NCI-H524 (cell line): Measurements from ENCODE around the gene MTFR1L.
A peak's percentile ranks its signal among the peaks of the same experiment; 100 is the strongest.

Experiments used
- DNase-seq, 2 experiments: peaks; one replicate each; lab custom pipeline; 2025; lab: John Stamatoyannopoulos, UW

MTFR1L gene

DNA sequence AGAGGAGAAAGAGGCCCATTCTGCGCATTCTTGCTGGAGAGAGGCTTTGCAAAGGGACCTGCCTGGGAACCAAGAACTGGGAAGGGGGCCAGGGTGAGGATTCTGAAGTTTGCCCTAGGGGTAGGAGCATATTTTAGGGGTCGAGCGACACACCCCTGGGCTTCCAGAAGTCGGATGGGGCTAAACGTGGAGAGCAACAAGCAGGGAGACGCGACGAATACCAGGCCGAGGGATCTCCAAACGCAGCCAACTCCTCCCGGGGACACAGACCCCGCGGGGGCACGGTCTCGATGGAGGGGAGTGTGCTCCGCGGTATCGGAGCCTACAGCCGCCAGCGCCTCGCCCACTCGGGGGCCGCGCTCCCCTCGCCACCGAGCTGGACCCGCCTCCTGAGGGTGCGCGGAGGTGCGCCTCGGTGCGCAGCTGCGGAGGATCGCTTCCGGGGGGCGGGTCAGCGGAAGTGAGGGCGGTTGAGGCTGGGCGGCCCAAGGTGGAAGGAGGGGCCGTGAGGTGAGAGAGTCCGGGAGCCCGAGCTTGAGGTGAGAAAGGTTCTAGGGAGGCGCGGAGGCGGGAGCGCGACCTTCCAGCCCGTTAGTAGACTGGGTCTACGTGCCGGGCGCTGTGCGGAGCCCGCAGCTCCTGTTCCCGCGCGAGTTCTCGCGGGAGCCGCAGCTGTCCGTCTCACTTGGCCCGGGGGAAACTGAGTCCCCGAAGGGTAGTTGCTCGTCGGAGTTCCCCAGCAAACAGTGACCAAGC lies at the start of gene MTFR1L:
Gene MTFR1L, plus strand, starts transcription at position 464 of the 756 bp plus-strand sequence. CDS start 3,151 bp downstream, outside the sequence.
- peak; percentile 25 to 60 for DNase-seq

DNA sequence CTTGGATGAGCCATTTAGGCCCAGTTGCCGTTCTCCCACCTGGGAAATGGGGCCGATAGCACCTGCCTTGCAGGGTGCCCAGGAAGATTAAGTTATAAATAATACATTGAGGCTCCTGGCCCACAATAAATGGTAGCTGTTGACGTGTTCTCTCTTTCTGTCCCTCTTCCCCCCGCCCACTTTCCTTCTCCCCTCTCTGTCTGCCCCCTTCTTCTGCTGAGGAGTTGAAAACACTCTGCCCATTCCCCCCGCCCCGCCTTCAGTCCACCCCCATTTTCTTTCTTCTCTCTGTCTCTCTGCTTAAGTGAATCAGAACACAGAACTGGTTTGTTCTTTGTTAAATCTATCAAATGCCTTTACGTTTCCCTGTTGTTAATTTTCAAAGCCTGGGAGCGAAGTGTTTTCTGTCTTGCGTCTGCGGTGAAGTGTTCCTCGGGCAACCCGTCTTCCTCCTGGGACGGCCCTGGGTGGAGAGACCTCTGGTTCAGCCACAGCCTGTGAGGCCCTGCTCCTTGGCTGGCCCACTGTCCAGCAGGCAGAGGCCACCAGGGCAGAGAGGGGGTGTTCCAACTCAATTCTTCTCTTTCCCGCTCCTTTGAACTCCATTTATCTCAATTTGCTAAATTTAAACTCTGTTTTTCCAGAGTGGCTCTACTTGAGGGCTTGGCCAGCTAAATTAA lies 49.1 kb upstream of the MTFR1L start:
- DNase-seq = no peak

DNA sequence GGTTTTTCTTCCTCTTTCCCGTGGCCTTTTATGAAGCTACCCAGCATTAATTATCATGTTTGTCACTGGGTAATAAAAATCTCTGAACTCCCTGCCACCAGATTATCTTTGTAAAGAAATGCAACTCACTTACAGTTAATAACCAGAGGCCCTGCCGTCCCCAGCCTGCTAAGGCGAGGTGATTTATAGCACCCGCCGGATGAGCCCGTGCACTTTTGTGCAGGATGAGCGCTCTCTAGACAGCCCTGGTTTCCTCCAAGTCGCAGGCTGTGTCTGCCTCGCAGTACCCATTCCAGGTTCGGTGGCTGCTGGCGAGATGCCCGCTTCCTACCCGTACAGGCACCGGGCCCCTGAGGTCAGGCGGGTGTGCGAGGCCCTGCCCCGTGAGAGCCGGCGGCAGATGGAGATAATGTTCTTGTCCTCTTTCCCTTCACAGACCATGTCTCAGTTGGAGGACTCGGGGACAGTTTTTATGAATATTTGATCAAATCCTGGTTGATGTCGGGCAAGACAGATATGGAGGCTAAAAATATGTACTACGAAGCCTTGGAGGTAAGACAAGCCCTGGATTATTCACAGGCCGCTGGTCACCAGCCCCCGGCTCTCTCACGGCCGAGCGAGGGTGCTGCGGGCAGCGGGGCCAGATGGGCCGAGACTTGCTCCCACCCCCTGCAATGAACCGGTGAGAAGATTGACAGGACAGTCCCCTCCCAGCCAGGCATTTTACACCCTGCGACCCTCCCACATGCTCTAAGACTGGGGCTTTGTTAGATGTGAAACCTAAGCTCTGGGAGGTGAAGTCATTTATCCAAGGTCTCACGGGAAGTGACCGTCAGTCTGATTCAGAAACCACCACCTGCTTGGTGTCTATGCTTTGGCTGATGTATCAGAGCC lies 48.3 kb upstream of the MTFR1L start:
- DNase-seq = peak; percentile 35 to 51

GRCh38 chr1:25772164-25772563 lies 47.6 kb upstream of the MTFR1L start:
- DNase-seq = no peak

- DNase-seq = no peak
Observed at GRCh38 chr1:25772692-25773245, 47.0 kb upstream of the MTFR1L start.

DNA sequence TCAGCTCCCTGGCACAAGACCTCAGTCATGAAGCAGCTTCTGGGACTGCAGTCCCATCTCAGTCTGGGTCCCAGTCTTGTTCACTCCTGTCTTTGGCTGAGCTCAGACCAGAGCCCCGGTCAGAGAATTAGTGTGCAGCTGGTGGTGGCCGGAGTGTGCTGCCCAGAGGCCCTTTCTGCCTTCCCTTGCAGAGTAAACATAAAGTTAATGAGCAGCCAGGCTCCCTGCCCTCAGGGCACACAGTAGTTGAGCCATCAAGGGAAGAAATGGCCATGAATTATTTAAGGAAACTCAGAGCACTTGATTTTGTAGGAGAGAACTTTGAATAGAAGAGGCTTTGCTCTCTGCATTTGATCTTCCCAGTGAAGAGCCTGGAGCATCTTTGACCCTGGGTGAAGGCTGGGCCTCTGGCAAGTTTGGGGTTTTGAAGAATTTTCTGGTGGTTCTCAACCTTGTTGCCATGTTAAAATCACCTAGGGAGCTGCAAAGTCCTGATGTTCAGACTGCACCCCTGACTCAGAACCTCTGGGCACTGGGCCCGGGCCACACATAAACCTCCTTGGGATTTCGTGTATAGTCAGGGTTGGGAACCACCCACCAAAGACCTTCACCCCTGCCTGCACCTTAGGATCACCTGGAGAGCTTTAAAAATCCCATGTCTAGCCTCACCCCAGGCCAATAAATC lies 46.2 kb upstream of the MTFR1L start:
- DNase-seq = no peak

DNA sequence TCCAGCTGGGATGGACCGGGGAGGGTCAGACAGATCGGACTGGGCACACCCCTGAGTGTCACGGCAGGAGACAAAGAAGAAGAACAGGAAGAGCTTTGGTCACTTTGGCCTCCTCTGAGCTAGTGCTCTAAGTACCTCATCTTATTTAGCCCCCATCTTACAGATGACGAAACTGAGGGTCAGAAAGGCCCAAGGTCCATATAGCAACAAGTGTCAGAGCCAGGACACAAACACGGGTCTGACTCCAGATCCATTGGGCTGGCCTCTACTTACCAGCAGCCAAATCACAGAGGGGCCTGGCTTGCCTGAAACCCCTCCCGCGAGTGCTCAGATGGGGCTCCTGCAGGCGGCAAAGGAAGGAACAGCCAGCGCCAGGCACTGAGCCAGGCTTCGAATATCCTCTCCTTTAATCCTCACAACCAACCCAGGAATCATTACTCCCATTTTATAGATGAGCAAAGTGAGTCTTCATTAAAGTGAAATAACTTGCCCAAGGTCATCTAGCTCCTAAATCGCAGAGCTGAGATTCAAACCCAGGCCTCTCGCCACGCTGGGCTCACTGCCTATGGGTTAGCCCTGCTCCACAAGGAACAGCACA lies 45.4 kb upstream of the MTFR1L start:
- DNase-seq = no peak

GRCh38 chr1:25774921-25775771 lies 44.6 kb upstream of the MTFR1L start:
- DNase-seq = peak; percentile 59 to 77

GRCh38 chr1:25779388-25779787 lies 40.4 kb upstream of the MTFR1L start:
- DNase-seq = no peak

DNA sequence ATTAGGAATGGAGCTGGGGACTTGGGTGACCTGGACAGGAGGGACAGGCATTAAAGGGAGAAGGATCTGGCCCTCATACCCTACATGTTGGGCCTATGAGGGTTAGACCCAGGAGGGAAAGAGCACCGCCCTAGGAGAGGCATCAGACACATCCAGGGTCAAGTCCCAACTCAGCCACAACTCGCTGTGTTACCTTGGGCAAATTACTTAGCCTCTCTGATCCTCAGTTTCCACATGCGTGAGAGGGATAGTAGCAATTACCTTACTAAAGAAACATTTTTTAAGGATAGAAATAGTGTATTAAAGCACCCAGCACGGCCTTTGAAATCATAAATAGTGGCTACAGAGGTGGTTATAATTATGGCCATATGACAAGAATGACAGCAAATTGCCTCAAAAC lies 39.9 kb upstream of the MTFR1L start:
- no peak for DNase-seq

DNA sequence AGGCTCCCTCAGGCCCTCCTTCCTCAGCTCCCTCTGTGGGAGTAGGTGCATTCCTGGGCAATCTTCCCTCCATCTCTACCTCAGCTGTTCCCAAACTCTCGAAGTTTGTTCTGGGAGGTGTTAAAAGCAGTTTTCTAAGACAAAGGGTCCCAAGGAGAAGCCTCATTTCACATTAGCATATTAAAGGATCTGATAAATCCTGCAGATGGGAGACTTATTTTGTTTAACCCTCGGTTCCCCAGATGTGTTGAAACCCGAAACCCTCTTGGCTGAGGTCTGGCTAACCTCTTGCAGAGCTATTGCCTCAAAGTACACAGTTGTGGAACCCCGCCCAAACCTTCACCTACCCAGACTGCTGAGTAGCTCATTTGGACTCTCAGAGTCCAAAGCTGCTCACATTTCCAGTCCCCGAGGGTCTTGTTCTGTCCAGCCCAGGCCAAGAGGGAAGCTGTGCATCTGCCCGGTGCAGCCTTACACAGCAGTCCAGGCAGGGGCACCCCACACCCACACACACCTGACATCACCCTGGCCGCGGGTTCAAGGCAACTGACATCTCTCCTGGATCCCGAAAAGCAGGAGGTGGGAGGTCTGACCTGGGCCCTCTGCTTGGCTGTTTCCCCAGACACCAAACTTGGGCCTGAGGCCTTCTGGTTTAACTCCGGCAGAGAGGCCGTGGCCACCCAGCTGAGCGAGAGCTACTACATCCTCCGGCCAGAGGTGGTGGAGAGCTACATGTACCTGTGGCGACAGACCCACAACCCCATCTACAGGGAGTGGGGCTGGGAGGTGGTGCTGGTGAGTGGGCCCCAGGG lies 39.2 kb upstream of the MTFR1L start:
- peak in 1 of 2 experiments; percentile 62 for DNase-seq

GRCh38 chr1:25781130-25781433 lies 38.7 kb upstream of the MTFR1L start:
- DNase-seq = no peak

GRCh38 chr1:25782608-25783201 lies 37.0 kb upstream of the MTFR1L start:
- no peak for DNase-seq

- no peak for DNase-seq
Observed at GRCh38 chr1:25784575-25785051, 35.1 kb upstream of the MTFR1L start.

GRCh38 chr1:25785333-25786067 lies 34.3 kb upstream of the MTFR1L start:
- no peak for DNase-seq

DNA sequence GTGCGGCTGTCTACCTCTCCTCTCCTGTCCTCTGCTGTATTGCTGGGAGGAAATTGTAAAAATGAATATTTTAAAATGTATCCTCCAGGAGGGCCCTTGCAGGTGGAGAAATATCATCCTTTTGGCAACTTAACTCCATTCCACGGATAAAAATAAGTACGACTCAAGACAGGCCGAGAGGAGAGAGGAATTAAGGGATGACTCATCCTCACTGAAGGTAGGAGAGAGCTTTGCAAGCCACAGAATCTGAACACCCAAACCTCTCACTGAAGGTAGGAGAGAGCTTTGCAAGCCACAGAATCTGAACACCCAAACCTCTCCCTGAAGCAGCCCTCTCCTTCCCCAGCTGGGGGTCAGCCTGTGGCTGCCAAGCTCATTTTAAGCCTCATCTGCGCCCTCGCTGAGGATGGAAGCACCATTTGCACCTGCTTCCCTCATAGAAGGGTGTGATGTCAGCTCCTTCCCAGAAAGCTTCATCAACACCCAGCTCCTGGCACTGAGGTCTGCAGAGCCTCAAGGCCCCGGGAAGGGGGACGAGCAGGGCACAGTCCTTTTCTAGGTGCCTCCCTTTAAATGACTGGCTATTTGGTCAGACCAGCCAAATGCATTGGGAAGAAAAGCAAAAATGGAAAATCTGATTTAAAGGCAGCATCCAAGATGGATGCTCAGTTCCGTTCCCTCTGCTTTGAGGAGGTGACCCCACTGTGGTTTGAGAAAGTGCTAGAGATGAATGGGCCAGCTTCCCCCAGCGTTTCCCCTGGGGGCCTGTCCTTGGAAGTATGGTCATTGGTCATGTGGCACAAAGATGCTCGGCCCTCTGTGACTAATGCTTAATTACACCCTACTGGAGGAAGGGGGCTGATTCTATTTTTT lies 32.6 kb upstream of the MTFR1L start:
- DNase-seq = no peak

DNA sequence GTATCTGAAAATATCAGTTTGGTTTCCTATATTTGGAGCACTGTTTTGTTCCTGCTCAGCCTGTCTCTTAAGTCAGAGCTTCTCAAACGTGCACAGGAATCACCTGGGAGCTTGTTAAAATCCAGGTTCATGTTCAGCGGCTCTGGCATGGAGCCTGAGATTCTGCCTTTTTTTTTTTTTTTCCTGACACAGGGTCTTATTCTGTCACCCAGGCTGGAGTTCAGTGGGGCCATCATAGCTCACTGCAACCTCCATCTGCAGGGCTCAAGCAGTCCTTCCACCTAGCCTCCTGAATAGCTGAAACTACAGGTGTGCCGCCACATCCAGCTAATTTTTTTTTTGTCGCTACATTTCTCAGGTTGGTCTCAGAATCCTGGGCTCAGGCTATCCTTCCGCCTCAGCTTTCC lies 32.0 kb upstream of the MTFR1L start:
- DNase-seq = no peak
